ENCODE data around the gene MOB1A. TPM values are rescaled to one million over a fixed set of nuclear protein-coding genes. Genes with fewer than 3 reads are reported as not detected.

Gene MOB1A
- total RNA-seq, 1 experiment from 2014 or later, result 132 TPM

- no peak overlapping the region for H3K4me3 ChIP-seq (replicated peaks in 1 of 2; ENCODE audit: low read depth in 1 of 2, low read length in 2 of 2)
- RAD21 ChIA-PET (ENCODE audit: low non-redundant PET in 1 of 2, low total read pairs in 2 of 2, uncharacterized antibody in 2 of 2, unreplicated experiment in 2 of 2), result no interaction called here
- H4K20me1 ChIP-seq (ENCODE audit: insufficient read depth), result peaks cover 33% of the 10 kb centered on the region; the same call in 1 of the 2 replicates
- ATAC-seq (no peak), DNase-seq (ENCODE audit: low read depth, low spot score) (no peak)
- H3K4me1 ChIP-seq (ENCODE audit: control insufficient read depth in 1 of 2, insufficient read depth in 2 of 2, low read length in 2 of 2), result peaks cover 24 to 28% of the 10 kb centered on the region in 2 experiments
- TF ChIP-seq CBX3 (IDR thresholded peaks at IDR 0.05; ENCODE audit: low read depth) (no peak), EGR1 (IDR thresholded peaks at IDR 0.05; ENCODE audit: low read depth) (no peak), CEBPB (IDR thresholded peaks at IDR 0.05; ENCODE audit: low read depth) (no peak), EZH2 (IDR thresholded peaks at IDR 0.05) (no peak), SP1 (IDR thresholded peaks at IDR 0.05; ENCODE audit: low read depth) (no peak)
- POLR2A ChIA-PET, result no interaction called here
- no peak overlapping the region for H3K27ac ChIP-seq (ENCODE audit: low read depth, low read length)
- intact Hi-C loops (cut with micrococcal nuclease), result no loop called here
- H3K36me3 ChIP-seq (ENCODE audit: control insufficient read depth in 1 of 2, insufficient read depth in 2 of 2, low read length in 2 of 2), result peaks cover 18 to 23% of the 10 kb centered on the region in 2 experiments; a peak in 3 of 4 replicates
- no peak overlapping the region for H3K4me2 ChIP-seq (ENCODE audit: low read length)
- BruUV-seq (replicated peaks), result no TSS peak
- H3K9me2 ChIP-seq (ENCODE audit: insufficient read depth), result no peaks in the 10 kb centered on the region
- H3K9ac ChIP-seq (ENCODE audit: low read length), result no peak overlapping the region
- H3K9me3 ChIP-seq (ENCODE audit: control insufficient read depth in 1 of 2, insufficient read depth in 1 of 2, low read depth in 1 of 2, low read length in 2 of 2), result no peaks in the 10 kb centered on the region
- H3K27me3 ChIP-seq (ENCODE audit: insufficient read depth, low read length), result no peaks in the 10 kb centered on the region
- H2AFZ ChIP-seq (ENCODE audit: low read depth, low read length, poor library complexity, severe bottlenecking), result no peak overlapping the region
- H3K79me2 ChIP-seq (ENCODE audit: insufficient read depth, low read length), result peaks cover 81% of the 10 kb centered on the region
- CTCF ChIA-PET, result no interaction called here
These were observed 22.9 kb upstream of the MOB1A start for GRCh38 chr2:74201596-74201995.

- no TSS peak for BruUV-seq (replicated peaks)
- TF ChIP-seq CTCF (IDR thresholded peaks at IDR 0.05 in 2 of 3, conservative IDR thresholded peaks at IDR 0.05 in 1 of 3; ENCODE audit: borderline replicate concordance in 1 of 3, insufficient read depth in 1 of 3, low read depth in 2 of 3, low read length in 2 of 3) (no peak), ZFX (IDR thresholded peaks at IDR 0.05) (no peak), SP1 (IDR thresholded peaks at IDR 0.05; ENCODE audit: low read depth) (no peak), JUND (IDR thresholded peaks at IDR 0.05) (no peak), EGR1 (IDR thresholded peaks at IDR 0.05; ENCODE audit: low read depth) (no peak)
- no peak overlapping the region for H2AFZ ChIP-seq (ENCODE audit: low read depth, low read length, poor library complexity, severe bottlenecking)
- no peaks in the 10 kb centered on the region for H3K9me3 ChIP-seq (ENCODE audit: control insufficient read depth in 1 of 2, insufficient read depth in 1 of 2, low read depth in 1 of 2, low read length in 2 of 2)
- peaks cover 30% of the 10 kb centered on the region; the same call in 1 of the 2 replicates for H4K20me1 ChIP-seq (ENCODE audit: insufficient read depth)
- DNase-seq (ENCODE audit: low read depth, low spot score) (no peak), ATAC-seq (no peak)
- no peak overlapping the region for H3K4me2 ChIP-seq (ENCODE audit: low read length)
- intact Hi-C loops (cut with micrococcal nuclease), result no loop called here
- H3K4me3 ChIP-seq (replicated peaks in 1 of 2; ENCODE audit: low read depth in 1 of 2, low read length in 2 of 2), result no peak overlapping the region
- ChIA-PET RAD21 (ENCODE audit: low non-redundant PET in 1 of 2, low total read pairs in 2 of 2, uncharacterized antibody in 2 of 2, unreplicated experiment in 2 of 2) (no interaction called here), CTCF (no interaction called here), POLR2A (no interaction called here)
- no peak overlapping the region for H3K27ac ChIP-seq (ENCODE audit: low read depth, low read length)
- peaks cover 23 to 27% of the 10 kb centered on the region in 2 experiments for H3K4me1 ChIP-seq (ENCODE audit: control insufficient read depth in 1 of 2, insufficient read depth in 2 of 2, low read length in 2 of 2)
- peaks cover 77% of the 10 kb centered on the region for H3K79me2 ChIP-seq (ENCODE audit: insufficient read depth, low read length)
- no peaks in the 10 kb centered on the region for H3K9me2 ChIP-seq (ENCODE audit: insufficient read depth)
- H3K9ac ChIP-seq (ENCODE audit: low read length), result no peak overlapping the region
- H3K36me3 ChIP-seq (ENCODE audit: control insufficient read depth in 1 of 2, insufficient read depth in 2 of 2, low read length in 2 of 2), result peaks cover 18 to 19% of the 10 kb centered on the region in 2 experiments; a peak in 3 of 4 replicates
- H3K27me3 ChIP-seq (ENCODE audit: insufficient read depth, low read length), result no peaks in the 10 kb centered on the region
These were observed 22.5 kb upstream of the MOB1A start for GRCh38 chr2:74201196-74201595.
